ENCODE data around the gene ITGAD. TPM values are rescaled to one million over a fixed set of nuclear protein-coding genes. Genes with fewer than 3 reads are reported as not detected.

Gene ITGAD
- total RNA-seq, 1 experiment from 2014 or later, result not detected

DNA sequence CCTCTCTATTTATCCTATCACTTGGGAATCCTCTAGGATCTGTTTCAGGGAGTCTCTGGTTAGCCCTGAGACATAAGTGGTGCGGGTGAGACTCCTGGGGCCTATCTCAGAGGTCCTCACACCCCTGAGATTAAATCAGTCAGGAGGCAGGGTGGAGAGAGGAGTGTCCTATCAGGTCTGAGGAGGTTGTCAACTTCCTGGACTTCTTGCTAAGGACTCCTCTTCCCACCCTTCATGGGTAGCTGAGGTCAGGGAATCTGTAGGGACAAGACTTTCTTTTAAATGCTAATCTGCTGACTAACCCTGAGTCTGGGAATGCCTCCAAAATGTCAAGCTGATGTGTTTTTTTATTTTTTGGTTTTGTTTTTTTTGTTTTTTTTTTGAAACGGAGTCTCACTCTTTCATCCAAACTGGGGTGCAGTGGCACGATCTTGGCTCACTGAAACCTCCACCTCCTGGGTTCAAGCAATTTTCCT is 59.5 kb downstream of the ITGAD start:
- no peak overlapping the region for H2BK15ac ChIP-seq (ENCODE audit: low read depth, low read length)
- H3K27ac ChIP-seq (ENCODE audit: insufficient read length, low read depth, low read length), result no peak overlapping the region
- H2BK120ac ChIP-seq (ENCODE audit: low read depth, low read length, poor library complexity, severe bottlenecking), result no peak overlapping the region
- peaks cover 9% of the 10 kb centered on the region; the same call in 1 of the 2 replicates for H3K4me1 ChIP-seq (ENCODE audit: insufficient read depth, low read length)
- Mint-ChIP-seq H3K4me3 (no peak overlapping the region; a peak in 2 of 5 replicates), H3K9me3 (no peaks in the 10 kb centered on the region), H3K27ac (peak overlapping the region in 2 of 3 experiments; percentile 73 to 77; a peak in 3 of 7 replicates), H3K4me1 (peaks cover 30 to 41% of the 10 kb centered on the region in 2 experiments), H3K27me3 (ENCODE audit: low read depth) (peaks cover 3% of the 10 kb centered on the region), H3K36me3 (ENCODE audit: insufficient read depth in 1 of 3, low read depth in 3 of 3) (peaks cover 0 to 5% (median 0%) of the 10 kb centered on the region in 3 experiments; a peak in 4 of 7 replicates)
- no peak overlapping the region for H3K56ac ChIP-seq (ENCODE audit: insufficient read length, low read depth, low read length)
- H3K18ac ChIP-seq (ENCODE audit: insufficient read length, low read depth, low read length), result no peak overlapping the region
- H2BK5ac ChIP-seq (ENCODE audit: insufficient read length, low read length), result no peak overlapping the region
- no peaks in the 10 kb centered on the region for H3K27me3 ChIP-seq (ENCODE audit: insufficient read depth, low read length)
- no peak overlapping the region for H4K5ac ChIP-seq (ENCODE audit: insufficient read length, low read depth, low read length)
- H3K9ac ChIP-seq (ENCODE audit: extremely low read depth, insufficient read length, low read length), result no peak overlapping the region
- no peak overlapping the region for H2BK12ac ChIP-seq (ENCODE audit: insufficient read length, low read depth, low read length)
- TF ChIP-seq, protein P1, sequence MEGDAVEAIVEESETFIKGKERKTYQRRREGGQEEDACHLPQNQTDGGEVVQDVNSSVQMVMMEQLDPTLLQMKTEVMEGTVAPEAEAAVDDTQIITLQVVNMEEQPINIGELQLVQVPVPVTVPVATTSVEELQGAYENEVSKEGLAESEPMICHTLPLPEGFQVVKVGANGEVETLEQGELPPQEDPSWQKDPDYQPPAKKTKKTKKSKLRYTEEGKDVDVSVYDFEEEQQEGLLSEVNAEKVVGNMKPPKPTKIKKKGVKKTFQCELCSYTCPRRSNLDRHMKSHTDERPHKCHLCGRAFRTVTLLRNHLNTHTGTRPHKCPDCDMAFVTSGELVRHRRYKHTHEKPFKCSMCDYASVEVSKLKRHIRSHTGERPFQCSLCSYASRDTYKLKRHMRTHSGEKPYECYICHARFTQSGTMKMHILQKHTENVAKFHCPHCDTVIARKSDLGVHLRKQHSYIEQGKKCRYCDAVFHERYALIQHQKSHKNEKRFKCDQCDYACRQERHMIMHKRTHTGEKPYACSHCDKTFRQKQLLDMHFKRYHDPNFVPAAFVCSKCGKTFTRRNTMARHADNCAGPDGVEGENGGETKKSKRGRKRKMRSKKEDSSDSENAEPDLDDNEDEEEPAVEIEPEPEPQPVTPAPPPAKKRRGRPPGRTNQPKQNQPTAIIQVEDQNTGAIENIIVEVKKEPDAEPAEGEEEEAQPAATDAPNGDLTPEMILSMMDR (conservative IDR thresholded peaks at IDR 0.05), result no peak
- WGBS (ENCODE audit: extremely low coverage, insufficient read length, low lambda C conversion rate), result no CpG with 5 or more reads among the region's 3 CpGs
- H4K20me1 ChIP-seq (ENCODE audit: control insufficient read depth, insufficient read depth, insufficient read length), result no peaks in the 10 kb centered on the region
- H3T11ph ChIP-seq (ENCODE audit: low read length), result no peak overlapping the region
- no peaks in the 10 kb centered on the region; the same call in 1 of the 2 replicates for H3K79me2 ChIP-seq (ENCODE audit: insufficient read depth, low read length)
- no peak overlapping the region for H3K14ac ChIP-seq (ENCODE audit: insufficient read depth, low read length)
- H2AK5ac ChIP-seq (ENCODE audit: insufficient read length, low read length), result no peak overlapping the region
- no peak overlapping the region for H4K91ac ChIP-seq (ENCODE audit: insufficient read length, low read depth, low read length)
- peaks cover 4% of the 10 kb centered on the region for H3K79me1 ChIP-seq (ENCODE audit: insufficient read depth, low read depth, low read length, poor library complexity, severe bottlenecking)
- H3K4me2 ChIP-seq (ENCODE audit: insufficient read depth, insufficient read length, low read length), result no peak overlapping the region
- no peaks in the 10 kb centered on the region for H3K23me2 ChIP-seq (ENCODE audit: insufficient read length, low read depth, low read length, poor library complexity, severe bottlenecking)
- no peak for DNase-seq
- no peak overlapping the region for H3K4ac ChIP-seq (ENCODE audit: low read depth, low read length)
- no peak overlapping the region for H2BK20ac ChIP-seq (ENCODE audit: low read depth, low read length, poor library complexity, severe bottlenecking)
- H4K8ac ChIP-seq (replicated peaks; ENCODE audit: insufficient read length, low read depth, low read length), result no peak overlapping the region
- no peak overlapping the region for H3K23ac ChIP-seq (ENCODE audit: insufficient read length, low read depth, low read length)
- no peaks in the 10 kb centered on the region for H3K9me3 ChIP-seq (ENCODE audit: control insufficient read depth, low read depth, low read length)
- no peak overlapping the region for H2AFZ ChIP-seq (ENCODE audit: low read length)

All from H9 (cell line).